Stimulated activated CD4-positive, alpha-beta T cell treated with anti-CD3 and anti-CD28 coated beads, Interleukin-15, amount 100 ng/mL, for 48 hours (primary cell): ENCODE data around the gene ANGPTL2.

Experiments
- DNase-seq, 2 donors: peaks; one replicate each; pipeline ENCODE4 v3.0.0-alpha.2; 2020; ENCODE audit warnings: low read depth in 2 of 2

ANGPTL2 gene

DNA sequence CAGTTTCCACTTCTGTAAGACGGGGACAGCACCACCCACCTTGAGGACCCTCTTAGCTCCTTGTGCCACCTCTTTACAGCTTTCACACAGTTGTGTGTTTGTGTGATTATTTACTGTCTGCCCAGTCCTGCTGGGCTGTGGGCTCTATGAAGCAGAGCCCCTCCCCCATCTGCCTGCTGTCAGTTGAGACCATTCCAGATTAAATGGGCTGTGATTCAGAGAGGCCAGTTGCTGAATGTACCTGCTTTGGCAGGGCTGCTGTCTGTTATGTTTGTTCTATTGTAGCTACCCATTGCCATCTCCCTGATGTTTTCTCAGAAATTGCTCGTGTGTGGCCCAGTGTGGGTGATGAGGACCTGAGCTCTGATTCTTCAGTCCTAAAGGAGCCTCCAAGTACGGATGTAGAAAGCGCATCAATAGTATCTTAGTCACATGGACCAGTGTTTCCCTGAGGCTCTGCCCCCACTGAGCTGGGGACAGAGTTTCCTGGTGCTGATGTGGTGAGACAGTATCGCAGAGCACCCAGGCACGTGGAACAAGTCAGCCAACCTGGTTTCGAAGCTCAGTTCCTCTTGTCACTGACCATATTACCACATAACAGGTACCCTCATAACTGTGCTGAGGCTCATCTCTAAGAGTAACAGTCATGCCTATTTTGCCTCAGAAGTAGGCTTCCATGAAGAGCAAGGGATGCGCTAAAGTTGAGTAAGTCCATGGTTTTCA is 3.7 kb downstream of the ANGPTL2 start:
- no peak for DNase-seq

DNA sequence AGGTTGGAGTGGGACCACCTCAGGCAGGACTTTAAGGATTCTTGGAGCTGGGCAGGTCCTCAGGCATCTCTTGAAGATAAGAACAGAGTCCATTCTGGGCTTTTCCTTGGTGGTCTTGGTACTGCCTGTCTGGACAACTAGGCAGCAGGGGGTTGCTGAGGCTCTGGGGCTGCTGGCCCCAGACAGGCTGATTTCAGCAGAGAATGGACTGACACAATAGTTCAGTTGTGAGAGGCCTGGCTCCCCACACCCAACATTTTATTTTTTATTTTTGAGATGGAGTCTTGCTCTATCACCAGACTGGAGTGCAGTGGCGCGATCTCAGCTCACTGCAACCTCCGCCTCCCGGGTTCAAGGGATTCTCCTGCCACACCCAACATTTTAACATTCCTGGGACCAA is 4.6 kb downstream of the ANGPTL2 start:
- DNase-seq: no peak

DNA sequence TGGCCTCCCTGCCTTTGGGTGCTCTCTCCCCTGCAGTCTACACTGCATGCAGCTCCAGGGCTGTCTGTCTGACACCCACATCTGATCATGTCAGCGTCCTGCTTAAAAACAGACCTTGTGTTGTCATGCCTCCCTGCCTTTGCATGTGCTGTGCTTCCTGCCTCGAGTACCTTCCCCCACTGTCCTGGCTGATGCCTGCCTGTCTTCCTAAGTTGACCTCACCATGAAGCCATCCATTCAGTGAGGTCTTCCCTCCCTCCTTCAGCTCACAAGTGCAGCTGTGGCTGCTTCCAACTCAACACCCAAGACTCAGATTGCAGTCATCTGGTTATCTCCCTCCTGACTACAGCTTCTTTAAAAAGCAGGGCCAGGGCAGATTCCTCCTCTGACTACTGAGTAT is 5.5 kb downstream of the ANGPTL2 start:
- no peak for DNase-seq

DNA sequence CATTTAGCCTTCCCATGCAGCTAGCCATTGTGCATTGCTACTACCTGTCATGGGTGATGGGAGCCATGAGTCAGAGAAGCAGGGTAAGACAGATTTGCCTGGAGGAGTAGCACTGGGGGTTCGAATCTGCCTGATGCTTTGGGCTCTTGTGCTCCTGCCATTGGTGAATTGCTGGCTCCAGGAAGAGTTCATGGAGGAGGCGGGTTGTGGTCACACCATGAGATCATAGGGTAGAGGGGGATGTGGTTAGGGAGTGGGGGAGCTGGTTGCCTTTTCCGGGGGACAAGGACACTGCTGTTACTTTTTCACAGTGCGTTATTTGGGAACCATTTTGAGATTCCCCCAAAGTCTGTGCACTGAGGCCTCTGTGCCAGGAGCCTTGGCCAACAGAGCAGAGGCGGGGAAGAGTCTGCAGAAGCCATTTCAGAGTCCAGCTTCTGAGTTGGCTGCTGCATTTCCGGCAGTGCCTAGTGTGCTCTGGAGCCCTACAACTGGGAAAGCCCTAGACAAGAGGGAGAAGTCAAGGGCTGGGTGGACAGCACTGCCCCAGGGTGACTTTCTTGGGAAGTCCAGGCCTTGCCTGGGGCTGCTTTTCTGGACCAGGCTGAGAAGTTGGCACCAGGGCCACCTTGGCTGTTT is 6.2 kb downstream of the ANGPTL2 start:
- no peak for DNase-seq

DNA sequence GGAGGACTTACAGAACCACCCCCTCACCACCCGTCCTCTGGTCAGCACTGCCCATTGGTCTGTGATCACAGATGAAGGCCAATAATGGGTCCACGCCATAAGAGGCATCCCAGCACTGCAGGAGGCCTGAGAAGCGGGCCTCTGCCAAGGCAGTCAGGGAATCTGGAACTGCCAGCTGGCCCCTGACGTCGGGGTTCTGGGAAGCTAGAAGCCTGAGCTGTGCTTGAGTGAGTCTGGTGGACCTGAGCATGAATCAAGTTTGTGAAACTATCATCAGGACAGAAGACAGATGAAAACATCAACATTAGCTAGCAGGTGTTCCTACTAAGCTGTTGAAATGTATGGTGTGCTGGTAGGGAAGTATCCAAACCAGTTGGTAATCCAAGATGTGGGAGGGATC is 7.8 kb downstream of the ANGPTL2 start:
- DNase-seq: no peak

DNA sequence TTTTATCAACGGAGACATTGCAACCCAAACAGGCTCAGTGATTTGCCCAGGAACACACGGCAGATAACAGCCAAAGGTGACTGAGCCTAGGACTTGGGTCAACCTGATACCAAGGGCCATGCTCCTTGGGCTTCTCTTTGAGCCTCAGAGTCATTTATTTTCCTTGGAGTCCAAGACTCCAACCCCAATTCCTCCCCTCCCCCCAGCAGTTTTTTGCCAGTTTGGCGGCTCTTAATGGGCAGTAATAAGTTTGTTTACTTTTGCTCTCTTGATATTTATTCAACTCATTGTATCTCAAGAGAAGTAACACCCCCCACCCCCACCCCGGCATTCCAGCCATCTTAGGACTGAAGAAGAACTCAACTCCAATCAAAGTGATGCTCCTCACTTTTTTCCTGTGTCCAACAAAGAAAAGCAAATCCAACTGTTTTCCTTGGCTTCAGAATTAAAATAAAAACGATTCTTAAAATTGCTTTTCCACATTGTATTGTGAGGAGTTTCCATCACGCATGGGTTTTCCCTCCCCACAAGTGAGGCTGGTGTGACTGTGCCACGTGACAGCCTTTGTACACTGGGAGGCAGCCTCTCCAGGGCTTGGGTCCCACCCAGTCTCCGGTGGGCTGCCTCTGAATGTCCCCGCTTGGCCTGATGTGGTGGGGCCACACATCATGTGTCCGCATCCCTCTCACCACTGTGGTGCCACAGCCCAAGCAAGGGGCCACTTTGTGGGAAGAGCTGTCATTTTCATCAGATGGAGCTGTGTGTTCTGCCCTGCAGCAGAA is 9.1 kb downstream of the ANGPTL2 start:
- no peak for DNase-seq

DNA sequence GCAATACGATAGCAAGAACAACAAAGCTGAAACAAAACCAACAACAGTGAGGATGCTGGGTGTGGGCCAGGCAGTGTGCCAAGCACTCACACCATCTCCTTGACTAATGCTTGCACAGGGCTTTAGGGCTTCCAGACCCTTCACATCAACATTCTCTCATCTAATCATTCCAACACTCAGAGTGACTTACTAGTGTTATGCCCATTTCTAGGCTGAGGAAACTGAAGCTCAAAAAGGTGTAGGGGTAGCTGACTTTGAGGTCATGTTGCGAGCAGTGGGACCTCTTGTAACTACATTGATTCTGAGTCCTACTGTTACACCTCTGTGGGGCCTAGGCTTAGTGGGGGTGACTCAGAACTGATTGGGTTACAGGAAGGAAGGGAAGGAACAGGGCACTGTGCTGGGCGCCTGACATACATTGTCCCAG is 9.7 kb downstream of the ANGPTL2 start:
- DNase-seq: no peak

DNA sequence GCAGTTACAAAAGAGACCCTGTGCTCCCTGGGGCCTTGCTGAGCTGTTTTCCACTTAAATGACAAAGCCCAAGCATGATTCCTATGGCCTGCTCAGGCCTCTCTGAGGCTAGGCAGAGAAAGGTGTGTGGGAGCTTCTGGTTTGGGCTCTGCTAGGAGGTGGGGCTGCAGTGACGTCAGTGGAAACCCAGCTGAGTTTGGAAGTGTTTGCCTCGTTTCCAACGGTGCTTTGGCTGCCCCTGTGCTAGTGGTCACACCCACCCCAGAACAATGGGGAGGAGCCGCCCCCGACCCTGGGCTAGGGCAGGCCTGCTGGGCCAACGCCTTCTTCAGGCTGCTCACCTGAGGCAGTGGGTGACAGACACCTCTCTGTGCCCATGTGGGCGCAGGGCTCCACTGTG is 10.4 kb downstream of the ANGPTL2 start:
- no peak for DNase-seq

DNA sequence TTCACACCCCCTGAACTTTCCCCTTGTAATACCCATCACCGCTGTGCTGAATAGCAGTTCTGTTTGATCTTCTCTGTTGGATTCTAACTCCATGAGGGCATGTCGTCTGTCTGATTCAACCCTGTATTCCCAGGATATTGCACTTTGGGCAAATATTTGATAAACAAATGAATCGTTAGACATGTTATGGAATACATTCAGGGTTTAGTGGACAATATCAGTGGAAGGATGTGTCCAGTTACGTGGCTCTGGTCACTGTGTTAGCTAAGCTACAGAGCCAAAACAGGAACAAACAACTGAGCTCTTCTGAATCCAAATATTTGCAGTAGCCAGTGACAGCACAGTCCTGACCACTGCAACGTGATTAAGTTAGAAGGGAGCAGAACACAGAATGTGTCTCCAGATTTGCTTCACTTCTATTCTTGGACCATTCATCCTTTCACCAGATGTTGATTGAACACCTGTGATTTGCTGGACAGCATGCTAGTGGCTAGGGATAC is 13.2 kb downstream of the ANGPTL2 start:
- DNase-seq: no peak

DNA sequence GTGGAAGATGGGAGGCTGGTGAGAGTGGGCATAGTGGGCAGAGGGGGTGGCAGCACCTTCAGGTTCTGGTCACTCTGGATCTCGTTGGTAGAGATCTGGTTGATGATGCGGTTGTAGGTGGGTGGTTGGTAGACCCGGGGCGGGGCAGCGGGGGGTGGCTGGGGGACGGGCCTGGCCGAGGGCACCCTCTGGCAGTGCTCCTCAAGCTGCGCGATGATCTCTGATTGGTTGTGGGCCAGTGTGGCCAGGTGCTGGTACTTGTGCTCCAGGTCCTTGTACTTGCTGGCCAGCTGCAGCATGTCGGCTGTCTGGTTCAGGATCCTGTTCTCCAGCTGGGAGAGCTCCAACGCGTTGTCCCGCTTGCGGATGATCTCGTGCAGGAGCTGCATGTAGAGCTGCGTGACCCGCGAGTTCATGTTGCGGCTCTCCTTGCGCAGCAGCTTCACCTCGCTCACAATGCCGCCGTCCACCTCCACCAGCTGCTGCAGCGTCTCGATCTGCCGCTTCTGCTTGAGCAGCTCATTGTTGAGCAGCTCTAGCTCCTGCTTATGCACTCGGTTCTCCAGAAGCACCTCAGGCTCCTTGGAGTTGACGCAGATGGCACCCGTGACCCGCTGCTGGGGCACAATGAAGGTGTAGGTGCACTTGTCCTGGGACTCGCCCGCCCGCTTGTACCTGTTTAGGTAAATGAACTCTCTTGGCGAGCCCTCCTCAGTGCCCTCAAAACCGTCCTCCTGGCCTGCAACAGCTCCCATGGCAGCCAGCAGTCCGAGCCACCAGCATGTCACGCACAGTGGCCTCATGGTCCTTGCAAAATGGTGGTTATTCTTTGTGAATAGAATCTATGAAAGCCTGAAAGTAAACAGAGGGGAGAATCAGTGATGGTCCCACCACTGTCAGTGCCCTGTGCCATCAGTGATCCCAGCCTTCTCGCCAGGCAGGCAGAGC is 14.2 kb downstream of the ANGPTL2 start:
- no peak for DNase-seq

DNA sequence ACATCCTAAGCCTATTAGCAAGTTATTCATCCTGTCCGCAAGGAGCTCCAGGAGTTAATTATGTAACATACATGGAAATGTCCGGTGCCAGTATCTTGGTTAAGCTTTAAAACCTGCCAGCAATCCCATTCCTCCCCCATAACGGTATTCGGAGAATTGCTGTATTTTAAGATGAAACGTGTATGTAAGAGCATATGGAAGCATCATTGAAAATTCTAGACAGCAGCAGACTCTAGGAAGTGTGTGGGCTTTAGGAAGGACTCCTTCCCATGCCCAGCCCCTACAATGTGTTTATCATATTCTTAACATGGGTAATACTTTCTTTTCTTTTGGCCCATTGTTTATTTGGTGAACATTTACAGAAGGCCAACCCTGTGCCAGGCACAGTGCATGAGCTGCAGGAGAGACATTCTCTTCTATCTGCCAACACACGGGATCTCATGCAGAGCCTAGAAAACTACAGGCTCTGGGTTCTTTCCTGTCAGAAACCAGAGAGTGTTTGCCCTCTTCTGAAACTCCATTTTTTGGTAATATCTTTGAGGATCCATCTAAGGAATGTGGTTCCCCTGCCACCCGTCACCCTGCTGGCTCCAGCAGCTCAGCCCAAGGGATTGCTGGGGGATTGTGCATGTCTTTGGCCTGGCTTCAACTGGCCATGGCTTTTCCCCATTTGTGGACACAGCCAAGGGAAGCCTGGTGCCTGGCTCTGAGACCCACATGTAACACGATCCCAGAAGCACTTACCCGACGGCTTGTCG is 15.1 kb downstream of the ANGPTL2 start:
- DNase-seq: no peak

DNA sequence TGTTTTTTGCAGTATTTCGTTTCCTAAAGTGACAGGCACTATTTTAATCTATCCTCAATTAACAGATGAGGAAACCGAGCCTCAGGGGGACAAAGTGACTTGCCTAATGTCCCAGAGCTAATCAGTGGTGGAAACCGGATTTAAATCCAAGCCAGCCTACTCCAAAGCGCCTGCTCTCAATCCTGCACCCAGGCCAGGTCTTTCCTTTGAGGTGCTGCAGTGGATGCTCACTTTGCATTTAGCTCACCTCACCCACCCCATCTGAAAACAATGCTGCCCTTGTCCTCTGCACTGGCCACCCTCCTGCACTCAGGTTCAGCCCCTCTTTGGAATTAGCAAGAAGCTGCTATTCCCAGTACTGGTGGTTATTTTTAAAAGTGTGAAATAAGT is 16.0 kb downstream of the ANGPTL2 start:
- DNase-seq: no peak

DNA sequence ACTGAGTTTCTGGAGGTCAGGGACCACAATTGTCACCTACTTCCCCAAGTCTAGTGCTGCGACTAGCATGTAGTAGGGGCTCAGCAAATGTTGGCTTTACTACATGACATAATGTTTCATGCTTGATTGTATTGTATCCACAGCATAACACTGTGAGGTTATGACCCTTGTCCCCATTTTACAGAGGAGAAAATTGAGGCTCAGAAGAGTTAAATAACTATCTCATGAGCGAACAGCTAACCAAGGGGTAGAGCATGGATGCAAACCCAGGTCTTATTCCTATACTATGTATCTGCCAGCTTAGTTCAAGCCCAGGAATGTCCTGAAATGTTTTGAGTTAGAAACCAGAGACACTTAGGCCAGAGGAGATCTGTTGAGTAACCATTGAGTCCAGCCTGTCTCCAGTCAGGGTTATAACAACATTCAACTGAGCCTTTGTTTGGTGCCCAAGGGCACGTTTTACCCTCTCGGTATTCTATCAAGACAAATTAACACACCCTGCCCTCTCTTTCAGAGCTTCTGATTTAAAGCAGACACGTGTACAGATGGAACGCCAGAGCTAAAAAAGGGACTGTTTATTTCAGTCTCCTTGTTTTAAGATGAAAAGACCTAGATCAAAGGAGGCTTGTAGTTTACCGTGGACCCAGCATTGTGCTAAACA is 16.5 kb downstream of the ANGPTL2 start:
- DNase-seq: no peak

DNA sequence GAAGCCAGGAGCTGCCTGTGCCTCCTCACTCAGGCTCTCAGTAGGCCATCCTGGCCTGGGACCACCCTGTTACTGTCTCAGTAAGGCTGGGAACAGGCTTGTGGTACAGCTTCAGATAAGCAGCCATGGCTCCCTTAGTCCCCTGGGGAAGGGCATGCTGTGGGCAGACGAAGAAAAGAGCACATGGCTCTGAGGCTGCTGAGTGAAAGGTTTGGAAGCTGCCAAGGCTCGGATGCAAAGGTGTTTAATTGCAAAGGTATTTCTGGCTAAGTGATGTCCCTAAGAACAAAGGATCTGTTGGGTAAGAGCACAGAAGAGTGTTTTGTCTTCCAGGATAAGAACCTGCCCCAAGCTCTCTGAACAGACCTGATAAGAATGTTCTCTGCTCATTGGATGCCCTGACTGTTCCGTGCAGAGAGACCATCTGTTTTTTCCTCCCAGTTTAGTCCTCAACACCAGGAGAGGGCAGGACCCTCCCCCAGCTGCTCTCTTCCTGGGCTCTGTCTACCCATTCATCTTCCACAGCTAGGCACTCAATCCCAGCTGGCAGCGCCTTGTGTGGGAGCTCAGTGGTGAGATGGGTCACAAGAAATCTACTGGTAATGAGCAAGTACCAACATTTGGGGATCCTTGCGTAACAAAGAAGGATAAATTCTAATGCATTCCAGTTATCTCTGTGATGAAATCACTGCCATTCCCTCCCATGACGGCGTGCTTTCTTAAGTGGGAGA is 17.7 kb downstream of the ANGPTL2 start:
- no peak for DNase-seq

DNA sequence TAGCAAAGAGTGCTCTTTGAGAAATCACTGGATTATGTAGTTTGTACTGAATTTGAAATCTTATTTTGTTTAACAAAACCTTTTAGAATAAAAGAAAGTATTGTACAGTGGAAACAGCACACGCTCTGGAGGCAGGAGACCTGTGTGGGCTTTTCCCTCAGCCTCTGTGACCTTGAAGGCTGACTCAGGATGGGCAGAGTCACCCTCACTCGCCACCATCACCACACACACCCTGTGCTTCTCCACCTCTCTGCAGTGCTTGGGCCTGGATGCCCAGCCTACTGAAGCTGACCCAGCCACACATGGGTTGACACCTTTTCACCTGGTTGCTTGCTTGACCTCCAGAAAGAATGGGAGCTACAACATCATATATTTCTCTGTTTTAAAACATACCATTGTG is 19.6 kb downstream of the ANGPTL2 start:
- DNase-seq: no peak

DNA sequence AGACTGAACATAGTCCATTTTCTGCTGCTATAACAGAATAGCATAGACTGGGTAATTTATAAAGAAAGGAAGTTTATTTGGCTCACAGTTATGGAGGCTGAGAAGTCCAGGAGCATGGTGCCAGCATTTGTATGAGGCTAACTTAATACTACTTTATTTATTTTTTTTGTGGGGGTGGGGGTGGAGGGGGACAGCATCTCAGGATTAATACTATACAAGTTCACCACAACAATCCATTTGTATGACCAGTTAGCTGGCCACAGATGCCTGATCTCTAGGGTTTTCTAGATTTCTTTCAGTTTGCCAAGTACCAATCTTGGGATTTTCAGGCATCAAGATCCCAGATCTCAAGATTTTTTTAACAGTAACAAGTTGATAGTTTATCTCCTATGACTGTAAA is 20.3 kb downstream of the ANGPTL2 start:
- DNase-seq: no peak

DNA sequence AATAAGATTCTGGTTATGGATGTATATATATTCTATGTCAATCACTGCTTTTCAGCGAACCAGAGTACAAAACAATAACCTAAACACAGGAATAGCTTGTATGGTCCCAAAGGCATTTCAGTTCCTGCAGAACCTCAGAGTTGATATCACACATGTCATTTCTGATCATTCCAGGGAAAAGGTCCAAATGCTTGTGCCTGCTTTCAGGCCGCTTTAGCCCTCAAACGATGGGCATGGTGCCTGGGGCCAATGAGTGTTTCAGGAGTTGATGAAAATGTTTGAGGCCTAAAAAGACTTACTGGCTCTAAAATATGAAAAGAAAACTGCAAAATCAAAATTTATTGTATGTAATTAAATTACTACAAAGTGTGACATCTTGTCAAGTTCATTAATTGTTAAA is 22.8 kb downstream of the ANGPTL2 start:
- DNase-seq: no peak

DNA sequence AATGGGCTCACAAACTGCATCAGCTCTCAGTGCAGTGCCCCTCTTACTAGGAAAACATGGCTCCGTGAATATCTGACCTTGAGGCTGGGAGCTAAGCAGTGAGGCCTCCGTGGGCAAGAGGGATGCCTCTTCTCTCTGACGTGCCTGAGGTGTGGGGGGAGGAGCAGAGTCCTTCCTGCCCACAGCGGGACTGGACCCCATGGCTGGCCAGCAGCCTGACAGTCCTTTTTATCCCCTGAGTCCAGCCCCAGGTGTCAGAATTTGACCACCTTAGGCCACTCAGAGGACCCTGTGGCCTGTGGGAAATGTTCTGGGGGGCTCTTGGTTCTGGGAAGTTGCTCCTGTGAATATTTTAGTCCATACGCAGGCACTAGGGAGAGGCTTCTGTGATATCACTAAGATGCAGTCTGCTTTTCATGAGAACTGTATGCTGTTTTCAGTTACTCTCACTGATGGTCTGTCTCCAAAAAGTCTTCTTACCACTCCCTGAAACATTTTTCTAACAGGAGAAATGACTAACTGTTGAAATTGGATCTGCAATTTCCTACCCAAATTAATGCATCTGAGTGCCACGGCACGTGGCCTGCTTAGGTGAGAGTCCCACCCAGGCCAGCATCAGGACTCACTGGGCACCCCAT is 23.4 kb downstream of the ANGPTL2 start:
- no peak for DNase-seq

DNA sequence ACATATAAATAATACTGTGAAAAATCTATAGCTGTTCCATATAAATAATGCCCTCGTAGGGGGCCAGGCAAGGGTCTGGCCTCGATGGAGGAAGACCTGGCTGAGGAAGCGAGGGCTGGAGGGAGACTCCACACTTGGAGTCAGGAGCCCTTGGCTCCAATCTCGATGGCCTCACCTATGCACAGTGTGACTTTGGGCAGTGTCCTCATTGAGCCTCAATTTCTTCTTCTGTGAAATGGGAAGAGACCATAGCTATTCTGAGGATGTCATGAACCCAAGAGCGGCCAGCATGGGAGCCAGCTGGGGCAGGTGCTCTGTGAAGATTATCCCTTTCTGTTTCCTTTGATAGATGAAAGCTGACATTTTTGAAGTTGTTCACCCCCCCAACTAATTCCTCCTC is 24.8 kb downstream of the ANGPTL2 start:
- DNase-seq: no peak
